ENCODE results near the gene METTL2B.
"Not testable (repeated sequence)": the region's sequence is repeated elsewhere in the genome, so short reads cannot be mapped to it uniquely, and the experiment has no call there.

Gene METTL2B

DNA sequence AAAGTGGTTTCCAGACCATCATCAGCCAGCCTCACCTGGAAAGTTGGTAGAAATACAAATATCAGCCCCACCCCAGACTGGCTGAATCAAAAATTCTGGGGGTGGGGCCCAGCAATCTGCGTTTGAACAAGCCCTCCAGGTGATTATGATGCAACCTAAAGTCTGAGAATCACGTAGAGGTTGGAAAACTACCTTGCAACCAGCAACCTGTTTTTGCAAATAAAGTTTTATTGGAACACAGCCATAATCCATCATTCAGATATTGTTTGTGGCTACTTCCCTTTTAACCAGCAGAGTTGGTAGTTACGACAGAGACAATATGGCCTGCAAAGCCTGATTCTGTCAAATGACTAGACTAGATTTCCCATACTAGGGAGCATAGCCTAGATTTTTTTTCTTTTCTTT, 49.5 kb downstream of the METTL2B start:
- H3K9ac ChIP-seq (ENCODE audit: low read depth, low read length, poor library complexity, severe bottlenecking); H3K9me3 ChIP-seq (ENCODE audit: insufficient read depth, low read depth, low read length); H3K36me3 ChIP-seq (ENCODE audit: insufficient read depth, low read length); H3K4me1 ChIP-seq (ENCODE audit: insufficient read depth, low read length, poor library complexity, severe bottlenecking); H2AFZ ChIP-seq (ENCODE audit: low read length); H3K4me2 ChIP-seq (ENCODE audit: low read depth, low read length, poor library complexity, severe bottlenecking); H3F3A ChIP-seq (ENCODE audit: low read depth); H3K9me2 ChIP-seq (replicated peaks; ENCODE audit: low read depth, low read length); H4K20me1 ChIP-seq (ENCODE audit: insufficient read depth, low read length, poor library complexity, severe bottlenecking); H3K4me3 ChIP-seq (ENCODE audit: low read length, poor library complexity, severe bottlenecking); H3K27me3 ChIP-seq (ENCODE audit: insufficient read depth, low read length, poor library complexity, severe bottlenecking): not testable (repeated sequence)
- peaks cover 16% of the 10 kb centered on the region for H3K79me2 ChIP-seq (ENCODE audit: insufficient read depth, low read length)

DNA sequence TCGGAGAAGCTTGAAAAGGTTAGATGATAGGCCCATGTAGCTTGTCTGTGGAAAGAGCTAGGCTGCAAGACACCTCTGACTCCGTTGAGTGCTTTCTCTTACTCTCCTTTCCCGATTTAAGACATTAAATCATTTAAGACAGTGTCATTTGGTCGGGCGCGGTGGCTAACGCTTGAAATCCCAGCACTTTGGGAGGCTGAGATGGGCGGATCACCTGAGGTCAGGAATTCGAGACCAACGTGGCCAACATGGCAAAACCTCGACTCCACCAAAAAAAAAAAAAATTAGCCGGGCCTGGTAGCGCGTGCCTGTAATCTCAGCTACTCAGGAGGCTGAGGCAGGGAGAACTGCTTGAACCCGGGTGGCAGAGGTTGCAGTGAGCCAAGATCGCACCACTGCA, 52.6 kb downstream of the METTL2B start:
- peaks cover 18% of the 10 kb centered on the region for H4K20me1 ChIP-seq (ENCODE audit: insufficient read depth, low read length, poor library complexity, severe bottlenecking)
- H3K4me1 ChIP-seq (ENCODE audit: insufficient read depth, low read length, poor library complexity, severe bottlenecking) = peaks cover 10% of the 10 kb centered on the region
- H3K36me3 ChIP-seq (ENCODE audit: insufficient read depth, low read length); H3K9me3 ChIP-seq (ENCODE audit: insufficient read depth, low read depth, low read length); H2AFZ ChIP-seq (ENCODE audit: low read length); H3K9me2 ChIP-seq (replicated peaks; ENCODE audit: low read depth, low read length); H3F3A ChIP-seq (ENCODE audit: low read depth); H3K9ac ChIP-seq (ENCODE audit: low read depth, low read length, poor library complexity, severe bottlenecking); H3K4me3 ChIP-seq (ENCODE audit: low read length, poor library complexity, severe bottlenecking); H3K27me3 ChIP-seq (ENCODE audit: insufficient read depth, low read length, poor library complexity, severe bottlenecking): not testable (repeated sequence)
- H3K4me2 ChIP-seq (ENCODE audit: low read depth, low read length, poor library complexity, severe bottlenecking) = peak overlapping the region; percentile 86
- peaks cover 46% of the 10 kb centered on the region for H3K79me2 ChIP-seq (ENCODE audit: insufficient read depth, low read length)

DNA sequence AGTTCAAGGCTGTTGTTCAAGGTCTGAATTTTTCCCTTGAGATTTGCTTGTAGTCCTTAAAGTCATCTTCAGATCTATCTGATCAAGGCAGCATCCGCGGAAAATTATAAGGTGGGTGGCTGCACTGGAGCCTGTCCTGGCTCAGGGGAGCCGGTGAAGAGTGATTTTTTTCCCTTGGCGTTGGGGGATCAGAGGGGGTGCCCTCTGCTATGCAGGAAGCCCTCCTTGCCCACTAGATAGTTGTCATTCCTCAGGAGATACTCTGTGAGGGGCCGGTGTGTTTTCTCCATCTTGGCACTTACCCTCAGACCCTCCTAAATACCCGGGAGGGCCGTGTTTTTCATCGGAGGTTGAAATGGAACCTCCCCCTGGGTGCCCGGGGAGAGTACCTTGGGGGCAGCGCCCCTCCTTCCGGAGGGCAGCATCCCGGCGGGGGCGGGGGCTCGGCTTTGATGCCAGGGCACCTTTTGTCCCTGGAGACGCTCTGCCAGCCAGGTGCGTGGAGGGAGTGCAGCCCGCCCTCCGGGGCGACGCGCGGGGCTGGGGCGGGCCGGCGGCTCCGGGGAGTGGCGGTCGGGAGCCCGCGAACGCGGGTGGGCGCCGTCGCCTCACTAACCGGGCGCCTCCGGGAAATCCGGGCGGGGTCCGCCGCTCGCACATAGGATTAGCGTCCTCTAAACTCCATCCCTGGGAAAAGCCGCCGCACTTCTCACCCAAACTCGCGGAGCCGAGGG, 53.7 kb downstream of the METTL2B start:
- H3F3A ChIP-seq (ENCODE audit: low read depth); H3K36me3 ChIP-seq (ENCODE audit: insufficient read depth, low read length); H3K9me2 ChIP-seq (replicated peaks; ENCODE audit: low read depth, low read length); H3K9me3 ChIP-seq (ENCODE audit: insufficient read depth, low read depth, low read length); H3K27me3 ChIP-seq (ENCODE audit: insufficient read depth, low read length, poor library complexity, severe bottlenecking): not testable (repeated sequence)
- peak overlapping the region; percentile 90 for H3K4me3 ChIP-seq (ENCODE audit: low read length, poor library complexity, severe bottlenecking)
- H2AFZ ChIP-seq (ENCODE audit: low read length) = peak overlapping the region; percentile 81; the same call in 1 of the 2 replicates
- peaks cover 23% of the 10 kb centered on the region for H4K20me1 ChIP-seq (ENCODE audit: insufficient read depth, low read length, poor library complexity, severe bottlenecking)
- H3K4me1 ChIP-seq (ENCODE audit: insufficient read depth, low read length, poor library complexity, severe bottlenecking) = peaks cover 12% of the 10 kb centered on the region
- peak overlapping the region; percentile 80 for H3K9ac ChIP-seq (ENCODE audit: low read depth, low read length, poor library complexity, severe bottlenecking)
- H3K4me2 ChIP-seq (ENCODE audit: low read depth, low read length, poor library complexity, severe bottlenecking) = peak overlapping the region; percentile 86
- H3K79me2 ChIP-seq (ENCODE audit: insufficient read depth, low read length) = peaks cover 57% of the 10 kb centered on the region

DNA sequence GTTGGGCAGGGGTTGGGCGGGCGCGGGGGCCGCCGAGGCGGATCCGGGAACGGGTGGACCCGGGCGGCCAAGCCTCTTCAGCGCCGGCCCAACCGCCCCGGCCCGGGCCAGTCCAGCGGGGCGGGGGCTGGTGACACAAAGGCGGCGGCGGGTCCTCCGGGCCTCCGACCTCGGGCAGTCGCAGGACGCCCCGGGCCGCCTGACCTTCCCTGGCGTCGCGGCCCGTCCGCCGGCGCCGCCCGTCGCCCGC, 54.2 kb downstream of the METTL2B start:
- no peaks in the 10 kb centered on the region for H3K9me2 ChIP-seq (replicated peaks; ENCODE audit: low read depth, low read length)
- H3K4me1 ChIP-seq (ENCODE audit: insufficient read depth, low read length, poor library complexity, severe bottlenecking) = peaks cover 12% of the 10 kb centered on the region
- H2AFZ ChIP-seq (ENCODE audit: low read length) = peak overlapping the region; percentile 81; the same call in 1 of the 2 replicates
- H3F3A ChIP-seq (ENCODE audit: low read depth) = no peaks in the 10 kb centered on the region
- no peaks in the 10 kb centered on the region for H3K36me3 ChIP-seq (ENCODE audit: insufficient read depth, low read length)
- H3K79me2 ChIP-seq (ENCODE audit: insufficient read depth, low read length) = peaks cover 62% of the 10 kb centered on the region
- peaks cover 26% of the 10 kb centered on the region for H4K20me1 ChIP-seq (ENCODE audit: insufficient read depth, low read length, poor library complexity, severe bottlenecking)
- H3K27me3 ChIP-seq (ENCODE audit: insufficient read depth, low read length, poor library complexity, severe bottlenecking) = no peaks in the 10 kb centered on the region
- peak overlapping the region; percentile 80 for H3K9ac ChIP-seq (ENCODE audit: low read depth, low read length, poor library complexity, severe bottlenecking)
- H3K9me3 ChIP-seq (ENCODE audit: insufficient read depth, low read depth, low read length) = no peaks in the 10 kb centered on the region
- peak overlapping the region; percentile 90 for H3K4me3 ChIP-seq (ENCODE audit: low read length, poor library complexity, severe bottlenecking)
- H3K4me2 ChIP-seq (ENCODE audit: low read depth, low read length, poor library complexity, severe bottlenecking) = peak overlapping the region; percentile 86
- TF ChIP-seq EZH2phosphoT487 (IDR thresholded peaks at IDR 0.05; ENCODE audit: borderline replicate concordance) = no peak
- TF ChIP-seq, protein P1, sequence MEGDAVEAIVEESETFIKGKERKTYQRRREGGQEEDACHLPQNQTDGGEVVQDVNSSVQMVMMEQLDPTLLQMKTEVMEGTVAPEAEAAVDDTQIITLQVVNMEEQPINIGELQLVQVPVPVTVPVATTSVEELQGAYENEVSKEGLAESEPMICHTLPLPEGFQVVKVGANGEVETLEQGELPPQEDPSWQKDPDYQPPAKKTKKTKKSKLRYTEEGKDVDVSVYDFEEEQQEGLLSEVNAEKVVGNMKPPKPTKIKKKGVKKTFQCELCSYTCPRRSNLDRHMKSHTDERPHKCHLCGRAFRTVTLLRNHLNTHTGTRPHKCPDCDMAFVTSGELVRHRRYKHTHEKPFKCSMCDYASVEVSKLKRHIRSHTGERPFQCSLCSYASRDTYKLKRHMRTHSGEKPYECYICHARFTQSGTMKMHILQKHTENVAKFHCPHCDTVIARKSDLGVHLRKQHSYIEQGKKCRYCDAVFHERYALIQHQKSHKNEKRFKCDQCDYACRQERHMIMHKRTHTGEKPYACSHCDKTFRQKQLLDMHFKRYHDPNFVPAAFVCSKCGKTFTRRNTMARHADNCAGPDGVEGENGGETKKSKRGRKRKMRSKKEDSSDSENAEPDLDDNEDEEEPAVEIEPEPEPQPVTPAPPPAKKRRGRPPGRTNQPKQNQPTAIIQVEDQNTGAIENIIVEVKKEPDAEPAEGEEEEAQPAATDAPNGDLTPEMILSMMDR (conservative IDR thresholded peaks at IDR 0.05; ENCODE audit: low read length) = no peak

DNA sequence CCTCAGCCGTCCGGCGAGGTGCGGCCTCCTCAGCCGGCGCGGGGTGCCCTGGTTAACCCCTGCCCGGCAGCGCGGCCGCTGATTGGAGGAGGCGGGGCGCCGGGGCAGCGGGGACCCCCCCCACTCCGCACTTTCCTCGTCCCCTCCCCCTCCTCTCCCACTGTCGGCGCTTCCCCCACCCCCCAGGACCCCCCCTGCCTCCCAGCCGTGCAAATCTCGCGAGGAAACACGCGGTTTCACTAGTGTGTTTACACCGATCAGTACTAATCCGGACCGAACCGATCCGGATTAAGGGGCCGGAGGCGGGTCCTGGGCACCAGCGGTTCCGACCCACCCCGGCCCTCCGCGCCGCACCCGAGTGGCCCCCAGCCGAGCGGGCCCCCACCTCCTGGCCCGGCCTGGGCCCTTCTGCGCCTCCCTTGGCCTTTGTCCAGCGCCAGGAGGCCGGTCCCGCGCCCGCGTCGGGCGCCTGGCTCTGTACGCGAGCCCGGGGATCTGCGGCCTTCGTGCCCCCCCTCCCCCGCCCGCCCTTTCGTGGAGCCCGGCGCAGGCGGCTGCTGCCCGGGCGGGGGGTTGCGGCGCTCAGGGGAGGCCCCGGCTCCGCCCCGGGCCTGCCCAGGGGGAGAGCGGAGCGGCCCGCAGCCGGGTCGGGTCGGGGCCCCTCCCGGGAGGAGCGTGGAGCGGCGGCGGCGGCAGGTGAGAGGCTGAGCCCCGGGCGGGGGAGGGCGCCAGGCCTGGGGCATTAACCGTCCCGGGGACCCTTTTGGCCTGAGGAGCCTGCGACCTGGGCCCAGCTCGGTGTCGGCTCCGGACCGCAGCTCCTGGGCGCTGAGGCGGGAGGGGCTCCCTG, 54.8 kb downstream of the METTL2B start:
- Histone ChIP-seq H3K4me3 (ENCODE audit: low read length, poor library complexity, severe bottlenecking) (peak overlapping the region; percentile 90), H4K20me1 (ENCODE audit: insufficient read depth, low read length, poor library complexity, severe bottlenecking) (peaks cover 26% of the 10 kb centered on the region), H3K4me1 (ENCODE audit: insufficient read depth, low read length, poor library complexity, severe bottlenecking) (peaks cover 12% of the 10 kb centered on the region), H3K9ac (ENCODE audit: low read depth, low read length, poor library complexity, severe bottlenecking) (peak overlapping the region; percentile 83), H2AFZ (ENCODE audit: low read length) (peak overlapping the region; percentile 73; the same call in 1 of the 2 replicates), H3K79me2 (ENCODE audit: insufficient read depth, low read length) (peaks cover 66% of the 10 kb centered on the region), H3K4me2 (ENCODE audit: low read depth, low read length, poor library complexity, severe bottlenecking) (peak overlapping the region; percentile 86)
- not testable (repeated sequence) for H3F3A ChIP-seq (ENCODE audit: low read depth); H3K9me3 ChIP-seq (ENCODE audit: insufficient read depth, low read depth, low read length); H3K36me3 ChIP-seq (ENCODE audit: insufficient read depth, low read length); H3K9me2 ChIP-seq (replicated peaks; ENCODE audit: low read depth, low read length); H3K27me3 ChIP-seq (ENCODE audit: insufficient read depth, low read length, poor library complexity, severe bottlenecking)

DNA sequence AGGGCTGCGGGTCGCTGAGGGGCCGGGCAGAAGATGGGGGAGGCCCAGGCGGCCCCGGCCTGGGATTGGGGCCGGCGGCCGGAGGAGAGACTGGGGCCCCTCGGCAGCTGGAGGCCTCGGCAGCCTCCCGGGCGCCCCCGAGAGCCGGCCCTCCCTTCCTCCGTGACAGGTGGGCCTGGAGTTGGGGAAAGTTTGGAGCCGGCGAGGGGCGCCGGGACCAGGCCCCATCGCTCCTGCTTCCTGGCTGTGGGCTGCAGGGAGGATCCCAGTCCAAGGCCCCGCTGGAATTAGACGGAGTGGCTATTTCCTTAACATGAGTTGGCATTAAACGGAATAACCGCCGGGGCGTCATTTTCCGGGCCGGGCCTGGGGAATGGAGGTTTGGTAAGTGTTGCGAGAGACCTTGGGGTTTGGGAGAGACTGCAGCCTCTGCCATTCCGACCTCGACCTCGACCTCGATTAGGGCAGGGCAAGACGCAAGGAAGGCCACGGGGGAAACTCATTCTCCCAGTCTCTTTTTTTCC, 55.5 kb downstream of the METTL2B start:
- not testable (repeated sequence) for H3K9me3 ChIP-seq (ENCODE audit: insufficient read depth, low read depth, low read length); H3K36me3 ChIP-seq (ENCODE audit: insufficient read depth, low read length); H2AFZ ChIP-seq (ENCODE audit: low read length); H3F3A ChIP-seq (ENCODE audit: low read depth); H3K9me2 ChIP-seq (replicated peaks; ENCODE audit: low read depth, low read length); H3K27me3 ChIP-seq (ENCODE audit: insufficient read depth, low read length, poor library complexity, severe bottlenecking)
- peaks cover 12% of the 10 kb centered on the region for H3K4me1 ChIP-seq (ENCODE audit: insufficient read depth, low read length, poor library complexity, severe bottlenecking)
- peaks cover 71% of the 10 kb centered on the region for H3K79me2 ChIP-seq (ENCODE audit: insufficient read depth, low read length)
- H3K4me3 ChIP-seq (ENCODE audit: low read length, poor library complexity, severe bottlenecking) = peak overlapping the region; percentile 90
- H3K9ac ChIP-seq (ENCODE audit: low read depth, low read length, poor library complexity, severe bottlenecking) = peak overlapping the region; percentile 83
- H4K20me1 ChIP-seq (ENCODE audit: insufficient read depth, low read length, poor library complexity, severe bottlenecking) = peaks cover 26% of the 10 kb centered on the region
- peak overlapping the region; percentile 92 for H3K4me2 ChIP-seq (ENCODE audit: low read depth, low read length, poor library complexity, severe bottlenecking)
